Kidney (tissue), 14 donors: Measurements from ENCODE around the gene SKIC2. TPM values are rescaled to one million over a fixed set of nuclear protein-coding genes. Genes with fewer than 3 reads are reported as not detected.
A peak's percentile ranks its signal among the peaks of the same experiment; 100 is the strongest.

Experiments used
- DNase-seq, 5 donors: peaks; one replicate each; pipeline ENCODE4 v3.0.0-alpha.2; 2013 to 2020
- FAIRE-seq: peaks from 2 replicates; lab custom pipeline; 2012; peaks lifted over from hg19 to GRCh38; lab: Jason Lieb, UNC
- H3K27ac ChIP-seq, 2 donors: one replicate each; pipeline ENCODE4 v1.7.0; 2013; ENCODE audit warnings: low read depth in 2 of 2, low read length in 2 of 2, inconsistent platforms in 1 of 2
- H3K27me3 ChIP-seq: one replicate; pipeline ENCODE4 v1.7.1; 2013; ENCODE audit warnings: low read length, inconsistent platforms; ENCODE audit not compliant: control insufficient read depth, insufficient read depth
- H3K36me3 ChIP-seq, 3 donors: one replicate each; pipeline versions ENCODE4 v1.7.0 to v1.7.1; 2013; ENCODE audit warnings: low read length in 3 of 3, control low read depth in 1 of 3, inconsistent platforms in 1 of 3; ENCODE audit not compliant: insufficient read depth in 3 of 3, control insufficient read depth in 2 of 3
- H3K4me1 ChIP-seq, 3 donors: one replicate each; pipeline versions ENCODE4 v1.7.0 to v1.7.1; 2013; ENCODE audit warnings: low read length in 3 of 3, inconsistent platforms in 1 of 3, low read depth in 1 of 3; ENCODE audit not compliant: control insufficient read depth in 2 of 3, insufficient read depth in 2 of 3
- H3K4me3 ChIP-seq, 3 donors: one replicate each; pipeline versions ENCODE4 v1.7.0 to v1.8.1; 2013; ENCODE audit warnings: low read length in 3 of 3, control low read depth in 1 of 3, inconsistent platforms in 1 of 3
- H3K9ac ChIP-seq, 3 donors: one replicate each; pipeline versions ENCODE4 v1.7.0 to v1.7.1; 2013; ENCODE audit warnings: low read length in 3 of 3, control low read depth in 1 of 3, inconsistent platforms in 1 of 3
- H3K9me3 ChIP-seq, 3 donors: one replicate each; pipeline versions ENCODE4 v1.7.0 to v1.7.1; 2013; ENCODE audit warnings: low read length in 3 of 3, control low read depth in 1 of 3, inconsistent platforms in 1 of 3; ENCODE audit not compliant: control insufficient read depth in 2 of 3, insufficient read depth in 1 of 3
- intact Hi-C: fragments of 100-400 bp; cut with DNase I; formaldehyde crosslinking; loops from one replicate; pipeline ENCODE4 v1.11.1; 2022
- polyA plus RNA-seq: library from polyadenylated mRNA; stranded (reverse); fragments of 350-450 nt; fragmentation: Illumina TruSeq; extraction: RNeasy Lipid Tissue Mini Kit (QIAGEN cat#74804); gene quantifications from one replicate; pipeline ENCODE4 v1.2.3, GENCODE V29; 2014; ENCODE audit warnings: low read depth, low replicate concordance; ENCODE audit not compliant: insufficient read depth
- total RNA-seq: library from RNA; stranded (reverse); fragmentation: NEBNext Ultra II Directional; extraction: Animal tissue kit (Norgen Biotek cat#: 25700); gene quantifications from one replicate; pipeline ENCODE4 v1.2.1, GENCODE V29; 2021
- TF ChIP-seq, protein P1 (sequence below): IDR thresholded peaks from 3 replicates; pipeline ENCODE4 v1.5.1; 2012; ENCODE audit warnings: mild to moderate bottlenecking, moderate library complexity, borderline replicate concordance; ENCODE audit not compliant: insufficient read depth; ENCODE audit errors: extremely low read depth
- donor health status: control.
- donor health status: control.
- donor health status: control.
- donor health status: control.
- donor health status: control.
- donor health status: DM: yes; HTN: yes; CAD: no.
- donor health status: Normal renal cell carcinoma (clear cell type).

Gene SKIC2
- total and polyA plus RNA-seq, 2 donors from 2014 or later = 55.0 to 67.8 TPM

DNA sequence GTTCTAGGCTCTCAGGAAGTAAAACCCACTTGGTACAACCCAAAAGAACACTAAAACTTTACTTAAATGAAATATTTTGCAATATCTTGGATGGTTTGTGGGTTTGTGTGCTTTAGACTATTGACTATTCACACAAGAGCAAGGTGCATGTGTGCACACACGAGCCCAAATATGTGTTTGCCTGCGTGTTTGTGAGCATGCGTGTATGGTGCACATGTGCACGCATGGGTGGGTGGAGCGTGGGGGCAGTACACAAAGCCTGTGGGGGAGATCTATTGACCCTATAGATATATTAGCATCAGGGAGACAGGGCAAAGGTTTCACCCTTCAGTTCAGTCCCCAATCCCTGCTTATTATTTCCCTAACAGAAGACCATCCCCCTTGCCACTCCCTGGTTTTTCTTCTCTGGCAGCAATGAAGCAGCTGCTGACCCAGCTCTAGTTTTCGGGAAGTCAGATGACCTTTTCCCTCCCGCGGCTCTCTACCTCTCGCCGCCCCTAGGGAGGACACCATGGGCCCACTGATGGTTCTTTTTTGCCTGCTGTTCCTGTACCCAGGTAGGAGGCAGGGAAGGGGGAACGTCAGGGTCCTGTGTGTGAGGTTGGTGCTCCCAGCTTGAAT lies 31.6 kb upstream of the SKIC2 start, which contains the start of gene C2:
Gene C2 (plus strand): TSS at position 476 of the 621 bp plus-strand sequence. CDS start 36 bp downstream, at position 512.
- H3K27ac ChIP-seq = no peak within 1 kb of the TSS
- intact Hi-C loops = no loop called here

DNA sequence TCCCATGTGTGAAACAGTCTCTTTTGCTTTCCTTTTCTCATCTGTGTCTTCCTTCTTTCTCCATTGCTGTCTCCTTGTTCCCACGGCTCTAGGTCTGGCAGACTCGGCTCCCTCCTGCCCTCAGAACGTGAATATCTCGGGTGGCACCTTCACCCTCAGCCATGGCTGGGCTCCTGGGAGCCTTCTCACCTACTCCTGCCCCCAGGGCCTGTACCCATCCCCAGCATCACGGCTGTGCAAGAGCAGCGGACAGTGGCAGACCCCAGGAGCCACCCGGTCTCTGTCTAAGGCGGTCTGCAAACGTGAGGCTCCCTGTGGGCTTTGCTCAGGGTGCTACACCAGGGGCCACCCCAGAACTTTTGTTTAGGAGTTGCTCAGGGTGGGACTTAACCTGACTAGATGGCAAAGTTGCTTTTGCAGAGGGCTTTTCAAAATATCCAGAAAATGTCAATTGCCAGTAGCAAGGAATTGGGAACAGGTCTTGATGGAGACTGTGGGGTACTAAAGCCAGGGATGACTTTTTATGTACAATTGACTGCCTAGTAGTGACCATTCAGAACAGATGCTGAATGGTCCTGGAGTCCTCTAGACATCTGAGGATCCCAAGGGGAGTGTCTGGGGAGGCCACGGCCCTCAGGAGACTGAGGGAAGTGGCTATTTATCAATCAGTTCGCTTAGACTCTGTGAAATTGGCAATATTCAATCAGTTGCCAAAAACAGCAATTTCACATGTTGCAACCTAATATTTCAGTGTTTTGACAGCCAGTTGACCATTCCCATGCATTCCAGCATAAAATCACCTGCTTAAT lies 30.9 kb upstream of the SKIC2 start:
- no peaks in the 10 kb centered on the region for H3K4me1 ChIP-seq
- DNase-seq = no peak
- H3K9ac ChIP-seq = no peak overlapping the region

More for the DNA sequence above, 31.6 kb upstream of the SKIC2 start, which contains the start of gene C2:
- H3K4me3 ChIP-seq = peak within 1 kb of the TSS in 1 of 3 donors; percentile 56
- no peak within 1 kb of the TSS for H3K9ac ChIP-seq
- no peaks in the 10 kb centered on the region for H3K4me1 ChIP-seq
- no peaks in the 10 kb centered on the region for H3K36me3 ChIP-seq
- H3K9me3 ChIP-seq = no peaks in the 10 kb centered on the region
- H3K27me3 ChIP-seq = no peaks in the 10 kb centered on the region
- TF ChIP-seq, protein P1, sequence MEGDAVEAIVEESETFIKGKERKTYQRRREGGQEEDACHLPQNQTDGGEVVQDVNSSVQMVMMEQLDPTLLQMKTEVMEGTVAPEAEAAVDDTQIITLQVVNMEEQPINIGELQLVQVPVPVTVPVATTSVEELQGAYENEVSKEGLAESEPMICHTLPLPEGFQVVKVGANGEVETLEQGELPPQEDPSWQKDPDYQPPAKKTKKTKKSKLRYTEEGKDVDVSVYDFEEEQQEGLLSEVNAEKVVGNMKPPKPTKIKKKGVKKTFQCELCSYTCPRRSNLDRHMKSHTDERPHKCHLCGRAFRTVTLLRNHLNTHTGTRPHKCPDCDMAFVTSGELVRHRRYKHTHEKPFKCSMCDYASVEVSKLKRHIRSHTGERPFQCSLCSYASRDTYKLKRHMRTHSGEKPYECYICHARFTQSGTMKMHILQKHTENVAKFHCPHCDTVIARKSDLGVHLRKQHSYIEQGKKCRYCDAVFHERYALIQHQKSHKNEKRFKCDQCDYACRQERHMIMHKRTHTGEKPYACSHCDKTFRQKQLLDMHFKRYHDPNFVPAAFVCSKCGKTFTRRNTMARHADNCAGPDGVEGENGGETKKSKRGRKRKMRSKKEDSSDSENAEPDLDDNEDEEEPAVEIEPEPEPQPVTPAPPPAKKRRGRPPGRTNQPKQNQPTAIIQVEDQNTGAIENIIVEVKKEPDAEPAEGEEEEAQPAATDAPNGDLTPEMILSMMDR = no peak
- DNase-seq = no peak
- FAIRE-seq = no peak

DNA sequence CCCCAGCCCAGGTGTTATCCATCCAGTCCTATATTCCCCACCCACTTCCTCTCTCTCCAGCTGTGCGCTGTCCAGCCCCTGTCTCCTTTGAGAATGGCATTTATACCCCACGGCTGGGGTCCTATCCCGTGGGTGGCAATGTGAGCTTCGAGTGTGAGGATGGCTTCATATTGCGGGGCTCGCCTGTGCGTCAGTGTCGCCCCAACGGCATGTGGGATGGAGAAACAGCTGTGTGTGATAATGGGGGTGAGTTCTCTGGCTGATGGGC lies 30.4 kb upstream of the SKIC2 start:
- no peaks in the 10 kb centered on the region for H3K36me3 ChIP-seq
- FAIRE-seq (no peak), DNase-seq (no peak)
- intact Hi-C loops = no loop called here
- H3K27me3 ChIP-seq = no peaks in the 10 kb centered on the region
- H3K9ac ChIP-seq = no peak overlapping the region
- no peaks in the 10 kb centered on the region for H3K4me1 ChIP-seq
- H3K27ac ChIP-seq = no peak overlapping the region
- TF ChIP-seq, protein P1 = no peak
- no peaks in the 10 kb centered on the region for H3K9me3 ChIP-seq
- no peak overlapping the region for H3K4me3 ChIP-seq

More for the DNA sequence above, 30.9 kb upstream of the SKIC2 start:
- H3K4me3 ChIP-seq = peak overlapping the region in 1 of 3 donors; percentile 56
- intact Hi-C loops = no loop called here
- H3K36me3 ChIP-seq = no peaks in the 10 kb centered on the region
- H3K27ac ChIP-seq = no peak overlapping the region
- no peaks in the 10 kb centered on the region for H3K27me3 ChIP-seq
- FAIRE-seq = no peak
- TF ChIP-seq, protein P1 = no peak
- H3K9me3 ChIP-seq = no peaks in the 10 kb centered on the region
